WTC11 (cell line): ENCODE data around the gene GPRIN3. TPM values are rescaled to one million over a fixed set of nuclear protein-coding genes. Genes with fewer than 3 reads are reported as not detected.
A peak's percentile ranks its signal among the peaks of the same experiment; 100 is the strongest.

Experiments
- ATAC-seq: fragments of 200-7000 bp; cut with Tn5 transposase; 2 replicates; pipeline ENCODE4 v1.10.0; 2021; ENCODE audit warnings: mild to moderate bottlenecking, moderate library complexity
- CTCF ChIA-PET: fragments of 300-600 bp; sonication (Branson Sonifier 250); formaldehyde crosslinking; loops from one replicate; lab custom pipeline; 2021; ENCODE audit warnings: antibody characterized with exemption; lab: Charles Lee
- POLR2A ChIA-PET: fragments of 350-600 bp; sonication (Branson Sonifier 250); formaldehyde crosslinking; loops from one replicate; lab custom pipeline; 2021; ENCODE audit warnings: antibody characterized with exemption; lab: Charles Lee
- DNase-seq: peaks from one replicate; pipeline ENCODE4 v3.0.0; 2021; ENCODE audit warnings: low spot score
- H3K27ac Mint-ChIP-seq: 2 replicates; pipeline ENCODE4 v1.8.0; 2021; ENCODE audit warnings: mixed read lengths
- H3K27me3 Mint-ChIP-seq: 2 replicates; pipeline ENCODE4 v1.8.0; 2021; ENCODE audit warnings: low read depth, mild to moderate bottlenecking, moderate library complexity, mixed read lengths
- H3K36me3 Mint-ChIP-seq: 2 replicates; pipeline ENCODE4 v1.8.0; 2021; ENCODE audit warnings: mixed read lengths
- H3K4me1 Mint-ChIP-seq: 2 replicates; pipeline ENCODE4 v1.8.0; 2022; ENCODE audit warnings: mixed read lengths
- H3K4me3 Mint-ChIP-seq: 2 replicates; pipeline ENCODE4 v1.8.0; 2021; ENCODE audit warnings: mild to moderate bottlenecking, moderate library complexity, mixed read lengths
- H3K9me3 Mint-ChIP-seq: 2 replicates; pipeline ENCODE4 v1.8.0; 2021; ENCODE audit warnings: mixed read lengths
- CTCF ChIP-seq: fragments of 200-600 bp; IDR thresholded peaks from 2 replicates; pipeline ENCODE4 v1.8.0; 2022; ENCODE audit warnings: antibody characterized with exemption
- E2F4 ChIP-seq: sonication (generic); formaldehyde crosslinking; IDR thresholded peaks from 2 replicates; pipeline ENCODE4 v1.8.1; 2022; ENCODE audit warnings: low read depth, mild to moderate bottlenecking, moderate library complexity, missing genetic modification reagents, borderline replicate concordance
- ELF4 ChIP-seq: sonication (generic); formaldehyde crosslinking; IDR thresholded peaks from 2 replicates; pipeline ENCODE4 v1.8.1; 2022; ENCODE audit warnings: low read depth, mild to moderate bottlenecking, moderate library complexity, missing genetic modification reagents
- GABPB1 ChIP-seq: sonication (generic); formaldehyde crosslinking; IDR thresholded peaks from 2 replicates; pipeline ENCODE4 v1.8.1; 2023; ENCODE audit warnings: mild to moderate bottlenecking, missing genetic modification reagents
- NFYB ChIP-seq: sonication (generic); formaldehyde crosslinking; conservative IDR thresholded peaks from 2 replicates; pipeline ENCODE4 v1.8.0; 2022; ENCODE audit warnings: low read depth, missing genetic modification reagents
- PRRX2 ChIP-seq: fragments of 250-450 bp; sonication (Bioruptor Pico); IDR thresholded peaks from 2 replicates; pipeline ENCODE4 v1.8.0; 2021; ENCODE audit warnings: mild to moderate bottlenecking
- RORB ChIP-seq: fragments of 250-450 bp; sonication (Bioruptor Pico); IDR thresholded peaks from 2 replicates; pipeline ENCODE4 v1.9.0; 2021; ENCODE audit warnings: mild to moderate bottlenecking
- STAT6 ChIP-seq: sonication (generic); formaldehyde crosslinking; conservative IDR thresholded peaks from 2 replicates; pipeline ENCODE4 v1.8.1; 2023; ENCODE audit warnings: mild to moderate bottlenecking, low read depth, missing genetic modification reagents, moderate library complexity
- ZMAT4 ChIP-seq: fragments of 250-450 bp; sonication (Bioruptor Pico); IDR thresholded peaks from 2 replicates; pipeline ENCODE4 v1.9.0; 2021; ENCODE audit warnings: mild to moderate bottlenecking
- ZNF281 ChIP-seq: sonication (generic); formaldehyde crosslinking; IDR thresholded peaks from 2 replicates; pipeline ENCODE4 v1.8.0; 2023; ENCODE audit warnings: mild to moderate bottlenecking, missing genetic modification reagents
- ZNF396 ChIP-seq: fragments of 250-450 bp; sonication (Bioruptor Pico); IDR thresholded peaks from 2 replicates; pipeline ENCODE4 v1.8.0; 2021; ENCODE audit warnings: mild to moderate bottlenecking, moderate library complexity, borderline replicate concordance
- ZNF416 ChIP-seq: fragments of 250-450 bp; sonication (Bioruptor Pico); IDR thresholded peaks from 2 replicates; pipeline ENCODE4 v1.9.0; 2021; ENCODE audit warnings: mild to moderate bottlenecking, inconsistent platforms
- ZNF425 ChIP-seq: fragments of 250-450 bp; sonication (Bioruptor Pico); conservative IDR thresholded peaks from 2 replicates; pipeline ENCODE4 v1.9.0; 2021; ENCODE audit warnings: mild to moderate bottlenecking
- ZNF532 ChIP-seq: fragments of 250-450 bp; sonication (Bioruptor Pico); IDR thresholded peaks from 2 replicates; pipeline ENCODE4 v1.9.0; 2021; ENCODE audit warnings: mild to moderate bottlenecking, borderline replicate concordance
- total RNA-seq: library from RNA; stranded (reverse); gene quantifications from 3 replicates; pipeline ENCODE4 v1.2.3, GENCODE V29; 2021

GPRIN3 gene
- total RNA-seq, 1 experiment from 2014 or later: 2.0 TPM

GRCh38 chr4:89298155-89298554, 9.4 kb downstream of the GPRIN3 start:
- peak; percentile 34; the same call in 1 of the 2 replicates for ATAC-seq

GRCh38 chr4:89296896-89297295, 10.7 kb downstream of the GPRIN3 start:
- H3K27ac Mint-ChIP-seq: no peak overlapping the region
- peaks cover 1% of the 10 kb centered on the region; the same call in 1 of the 2 replicates for H3K36me3 Mint-ChIP-seq
- H3K4me3 Mint-ChIP-seq: no peak overlapping the region
- ATAC-seq: no peak
- CTCF ChIA-PET: no interaction called here
- POLR2A ChIA-PET: no interaction called here
- TF ChIP-seq ZNF425 (no peak), ZNF532 (no peak), ELF4 (CRISPR knock-in tag) (no peak), ZNF281 (no peak), NFYB (no peak), E2F4 (CRISPR knock-in tag) (no peak), ZNF396 (CRISPR knock-in tag) (no peak), GABPB1 (CRISPR knock-in tag) (no peak), STAT6 (CRISPR knock-in tag) (no peak)
- no peaks in the 10 kb centered on the region for H3K27me3 Mint-ChIP-seq
- DNase-seq: no peak
- H3K4me1 Mint-ChIP-seq: peaks cover 35% of the 10 kb centered on the region
- peaks cover 5% of the 10 kb centered on the region for H3K9me3 Mint-ChIP-seq

More at GRCh38 chr4:89298155-89298554, 9.4 kb downstream of the GPRIN3 start:
- DNase-seq: no peak
- no peaks in the 10 kb centered on the region for H3K9me3 Mint-ChIP-seq
- no peak for TF ChIP-seq PRRX2 (CRISPR knock-in tag)
- no peak for TF ChIP-seq RORB (CRISPR knock-in tag)
- no peak for TF ChIP-seq ZNF416 (CRISPR knock-in tag)
- TF ChIP-seq ZMAT4 (CRISPR knock-in tag): no peak
- no peak for TF ChIP-seq CTCF
- H3K36me3 Mint-ChIP-seq: no peaks in the 10 kb centered on the region
- POLR2A ChIA-PET: no interaction called here
- CTCF ChIA-PET: no interaction called here
- H3K27ac Mint-ChIP-seq: no peak overlapping the region
- no peaks in the 10 kb centered on the region for H3K27me3 Mint-ChIP-seq
- H3K4me3 Mint-ChIP-seq: no peak overlapping the region
- peaks cover 35% of the 10 kb centered on the region for H3K4me1 Mint-ChIP-seq
